DND-41 (cell line): ENCODE results near the gene RFLNA.

Experiments used
- CTCF ChIP-seq: IDR thresholded peaks from 2 replicates; pipeline ENCODE4 v1.5.1; 2012; ENCODE audit warnings: borderline replicate concordance, low read length, moderate library complexity, mild to moderate bottlenecking; ENCODE audit not compliant: poor library complexity, severe bottlenecking; ENCODE audit errors: extremely low read depth
- EZH2 ChIP-seq: IDR thresholded peaks from 3 replicates; pipeline ENCODE4 v1.6.1; 2012; ENCODE audit warnings: borderline replicate concordance, low read depth, mild to moderate bottlenecking, moderate library complexity, low read length, inconsistent platforms; ENCODE audit not compliant: severe bottlenecking

GRCh38 chr12:124345795-124346194, 50.9 kb downstream of the RFLNA start:
- TF ChIP-seq CTCF (no peak), EZH2 (no peak)
